ENCODE results near the gene IZUMO1R. TPM values are rescaled to one million over a fixed set of nuclear protein-coding genes. Genes with fewer than 3 reads are reported as not detected.

IZUMO1R gene
- total and polyA plus RNA-seq, 2 of the 4 experiments (the other 2 are of a cell fraction) = not detected

DNA sequence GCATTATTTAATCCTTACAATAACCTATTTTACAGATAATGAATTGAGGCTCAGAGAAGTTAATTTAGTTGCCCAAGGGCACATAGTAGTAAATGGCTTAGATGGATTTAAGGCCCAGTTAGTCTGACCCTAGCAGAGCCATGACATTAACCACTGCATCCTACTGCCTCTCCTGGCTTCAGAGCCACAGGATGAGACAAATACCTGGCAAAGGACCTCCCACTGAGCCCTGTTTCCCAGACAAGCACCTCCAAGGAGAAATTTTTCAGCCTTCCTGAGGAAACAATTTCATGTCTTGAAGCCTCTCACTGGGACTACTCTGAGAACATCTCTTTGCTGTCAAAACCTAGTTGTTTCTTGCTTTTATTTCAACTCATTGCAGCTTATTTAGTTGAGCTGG is 28.4 kb downstream of the IZUMO1R start:
- Histone ChIP-seq H3K56ac (ENCODE audit: extremely low read depth, insufficient read depth, low read length) (no peak overlapping the region), H3K9me3 (ENCODE audit: control insufficient read depth, insufficient read depth, low read length) (no peaks in the 10 kb centered on the region), H3K9me1 (ENCODE audit: insufficient read depth, low read length) (no peaks in the 10 kb centered on the region), H3K23ac (ENCODE audit: low read depth, low read length) (no peak overlapping the region), H2AFZ (replicated peaks; ENCODE audit: low read length, poor library complexity) (no peak overlapping the region), H3K4ac (ENCODE audit: low read depth, low read length) (no peak overlapping the region), H2BK20ac (ENCODE audit: low read depth, low read length) (no peak overlapping the region), H2BK120ac (ENCODE audit: low read depth, low read length) (no peak overlapping the region), H3K36me3 (ENCODE audit: control insufficient read depth, insufficient read depth, low read length) (no peaks in the 10 kb centered on the region), H3K9ac (ENCODE audit: low read depth, low read length) (no peak overlapping the region), H3K27ac (ENCODE audit: insufficient read depth, low read length) (no peak overlapping the region), H4K8ac (ENCODE audit: low read depth in 2 of 2, low read length in 2 of 2) (no peak overlapping the region), H2AK5ac (ENCODE audit: low read depth, low read length) (no peak overlapping the region), H3K18ac (ENCODE audit: low read depth, low read length) (no peak overlapping the region), H3K4me1 (ENCODE audit: control insufficient read depth, insufficient read depth, low read length) (no peaks in the 10 kb centered on the region), H2BK15ac (ENCODE audit: low read depth, low read length) (no peak overlapping the region), H4K5ac (ENCODE audit: low read depth, low read length) (no peak overlapping the region), H3K4me3 (ENCODE audit: insufficient read depth, low read depth, low read length) (no peak overlapping the region), H3K79me1 (ENCODE audit: low read depth in 1 of 2, low read length in 2 of 2) (no peaks in the 10 kb centered on the region), H4K20me1 (ENCODE audit: insufficient read depth, low read length) (no peaks in the 10 kb centered on the region), H3K4me2 (ENCODE audit: low read depth, low read length) (no peak overlapping the region), H3K14ac (replicated peaks; ENCODE audit: low read depth, low read length) (no peak overlapping the region), H2BK5ac (ENCODE audit: low read depth, low read length, poor library complexity, severe bottlenecking) (no peak overlapping the region), H2AK9ac (replicated peaks; ENCODE audit: low read depth, low read length, poor library complexity) (no peak overlapping the region), H4K91ac (ENCODE audit: insufficient read depth, low read depth, low read length) (no peak overlapping the region), H3K27me3 (ENCODE audit: control insufficient read depth, insufficient read depth, low read length) (peaks cover 3% of the 10 kb centered on the region)
- intact Hi-C loops (cut with micrococcal nuclease) = no loop called here
- TF ChIP-seq, protein P1, sequence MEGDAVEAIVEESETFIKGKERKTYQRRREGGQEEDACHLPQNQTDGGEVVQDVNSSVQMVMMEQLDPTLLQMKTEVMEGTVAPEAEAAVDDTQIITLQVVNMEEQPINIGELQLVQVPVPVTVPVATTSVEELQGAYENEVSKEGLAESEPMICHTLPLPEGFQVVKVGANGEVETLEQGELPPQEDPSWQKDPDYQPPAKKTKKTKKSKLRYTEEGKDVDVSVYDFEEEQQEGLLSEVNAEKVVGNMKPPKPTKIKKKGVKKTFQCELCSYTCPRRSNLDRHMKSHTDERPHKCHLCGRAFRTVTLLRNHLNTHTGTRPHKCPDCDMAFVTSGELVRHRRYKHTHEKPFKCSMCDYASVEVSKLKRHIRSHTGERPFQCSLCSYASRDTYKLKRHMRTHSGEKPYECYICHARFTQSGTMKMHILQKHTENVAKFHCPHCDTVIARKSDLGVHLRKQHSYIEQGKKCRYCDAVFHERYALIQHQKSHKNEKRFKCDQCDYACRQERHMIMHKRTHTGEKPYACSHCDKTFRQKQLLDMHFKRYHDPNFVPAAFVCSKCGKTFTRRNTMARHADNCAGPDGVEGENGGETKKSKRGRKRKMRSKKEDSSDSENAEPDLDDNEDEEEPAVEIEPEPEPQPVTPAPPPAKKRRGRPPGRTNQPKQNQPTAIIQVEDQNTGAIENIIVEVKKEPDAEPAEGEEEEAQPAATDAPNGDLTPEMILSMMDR (conservative IDR thresholded peaks at IDR 0.05; ENCODE audit: low read depth, low read length) = no peak
- TF ChIP-seq MAZ (IDR thresholded peaks at IDR 0.05; ENCODE audit: borderline replicate concordance, low read depth, low read length) (no peak), RAD21 (IDR thresholded peaks at IDR 0.05; ENCODE audit: low read length) (no peak), CHD1 (IDR thresholded peaks at IDR 0.05; ENCODE audit: low read depth, low read length) (no peak), MAFK (IDR thresholded peaks at IDR 0.05; ENCODE audit: low read depth, low read length) (no peak), RFX5 (IDR thresholded peaks at IDR 0.05; ENCODE audit: low read depth, low read length) (no peak)
- TF ChIP-seq, protein P2, sequence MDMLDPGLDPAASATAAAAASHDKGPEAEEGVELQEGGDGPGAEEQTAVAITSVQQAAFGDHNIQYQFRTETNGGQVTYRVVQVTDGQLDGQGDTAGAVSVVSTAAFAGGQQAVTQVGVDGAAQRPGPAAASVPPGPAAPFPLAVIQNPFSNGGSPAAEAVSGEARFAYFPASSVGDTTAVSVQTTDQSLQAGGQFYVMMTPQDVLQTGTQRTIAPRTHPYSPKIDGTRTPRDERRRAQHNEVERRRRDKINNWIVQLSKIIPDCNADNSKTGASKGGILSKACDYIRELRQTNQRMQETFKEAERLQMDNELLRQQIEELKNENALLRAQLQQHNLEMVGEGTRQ (IDR thresholded peaks at IDR 0.05; ENCODE audit: low read depth, low read length) = no peak
- BruUV-seq (replicated peaks) = no TSS peak
- ATAC-seq (ENCODE audit: low read depth) (no peak), DNase-seq (no peak)
- ChIA-PET POLR2A (ENCODE audit: unreplicated experiment) (no interaction called here), CTCF (no interaction called here)
- in situ Hi-C loops (cut with MboI; ENCODE audit: low sequenced_read_pairs) = no loop called here
- dilution Hi-C loops (cut with HindIII; ENCODE audit: low sequenced_read_pairs, unreplicated experiment) = no loop called here

All from IMR-90 (cell line).